HepG2 (cell line): Measurements from ENCODE around the gene NEAT1. TPM values are rescaled to one million over a fixed set of nuclear protein-coding genes. Genes with fewer than 3 reads are reported as not detected.

ENCODE experiments used
- FOXA3 ChIP-seq: IDR thresholded peaks from 2 replicates; pipeline ENCODE4 v1.6.1; 2016; ENCODE audit warnings: missing genetic modification reagents, missing compliant biosample characterization
- FOXC1 ChIP-seq: sonication (generic); formaldehyde crosslinking; IDR thresholded peaks from 2 replicates; pipeline ENCODE4 v1.8.0; 2022; ENCODE audit warnings: mild to moderate bottlenecking, missing genetic modification reagents, borderline replicate concordance
- SMARCE1 ChIP-seq: fragments of 450-650 bp; IDR thresholded peaks from 2 replicates; pipeline ENCODE4 v1.6.1; 2017; ENCODE audit warnings: borderline replicate concordance
- ZMYM3 ChIP-seq: sonication (generic); formaldehyde crosslinking; IDR thresholded peaks from 2 replicates; pipeline ENCODE4 v1.5.1; 2020; ENCODE audit warnings: mild to moderate bottlenecking, missing genetic modification reagents
- ZNF326 ChIP-seq: sonication (generic); formaldehyde crosslinking; IDR thresholded peaks from 2 replicates; pipeline ENCODE4 v1.4.0; 2020; ENCODE audit warnings: missing genetic modification reagents, borderline replicate concordance
- ZNF446 ChIP-seq: sonication (generic); formaldehyde crosslinking; IDR thresholded peaks from 2 replicates; pipeline ENCODE4 v1.5.0; 2020; ENCODE audit warnings: mild to moderate bottlenecking, missing genetic modification reagents
- polyA plus RNA-seq, 8 experiments: library from polyadenylated mRNA; depleted of rRNA in 3 of 8; stranded (reverse) in 7 of 8; unstranded in 1 of 8; fragments of >200 nt; fragmentation: Illumina TruSeq in 4 of 8; extraction: Trizol in 4 of 8; gene quantifications; 2 replicates each; pipeline versions ENCODE4 v1.2.1 to v1.2.3, GENCODE V29; 2011 to 2016; ENCODE audit warnings: low read depth in 4 of 8, missing spikeins in 1 of 8, mixed read lengths in 1 of 8; ENCODE audit not compliant: insufficient read depth in 1 of 8
- total RNA-seq, 5 experiments: library from RNA; depleted of rRNA; stranded (reverse); fragments of >200 nt; fragmentation: Illumina TruSeq; extraction: Trizol; gene quantifications; 2 replicates each; pipeline ENCODE4 v1.2.3, GENCODE V29; 2016; ENCODE audit warnings: low read depth in 1 of 5
- TF ChIP-seq, protein P1 (sequence below): sonication (generic); formaldehyde crosslinking; IDR thresholded peaks from 2 replicates; pipeline ENCODE4 v1.8.0; 2022; ENCODE audit warnings: mild to moderate bottlenecking, missing genetic modification reagents
- TF ChIP-seq, protein P2 (sequence below): sonication (generic); formaldehyde crosslinking; IDR thresholded peaks from 2 replicates; pipeline ENCODE4 v1.5.1; 2020; ENCODE audit warnings: mild to moderate bottlenecking, missing genetic modification reagents, borderline replicate concordance
- TF ChIP-seq, protein P3 (sequence below): sonication (generic); formaldehyde crosslinking; IDR thresholded peaks from 2 replicates; pipeline ENCODE4 v1.5.0; 2020; ENCODE audit warnings: mild to moderate bottlenecking, missing genetic modification reagents

The NEAT1 gene
- total and polyA plus RNA-seq, 2 of the 13 experiments (the other 11 are each of a cell fraction or from before 2014, with no cell fraction given) = 20.5 to 41.2 TPM

DNA sequence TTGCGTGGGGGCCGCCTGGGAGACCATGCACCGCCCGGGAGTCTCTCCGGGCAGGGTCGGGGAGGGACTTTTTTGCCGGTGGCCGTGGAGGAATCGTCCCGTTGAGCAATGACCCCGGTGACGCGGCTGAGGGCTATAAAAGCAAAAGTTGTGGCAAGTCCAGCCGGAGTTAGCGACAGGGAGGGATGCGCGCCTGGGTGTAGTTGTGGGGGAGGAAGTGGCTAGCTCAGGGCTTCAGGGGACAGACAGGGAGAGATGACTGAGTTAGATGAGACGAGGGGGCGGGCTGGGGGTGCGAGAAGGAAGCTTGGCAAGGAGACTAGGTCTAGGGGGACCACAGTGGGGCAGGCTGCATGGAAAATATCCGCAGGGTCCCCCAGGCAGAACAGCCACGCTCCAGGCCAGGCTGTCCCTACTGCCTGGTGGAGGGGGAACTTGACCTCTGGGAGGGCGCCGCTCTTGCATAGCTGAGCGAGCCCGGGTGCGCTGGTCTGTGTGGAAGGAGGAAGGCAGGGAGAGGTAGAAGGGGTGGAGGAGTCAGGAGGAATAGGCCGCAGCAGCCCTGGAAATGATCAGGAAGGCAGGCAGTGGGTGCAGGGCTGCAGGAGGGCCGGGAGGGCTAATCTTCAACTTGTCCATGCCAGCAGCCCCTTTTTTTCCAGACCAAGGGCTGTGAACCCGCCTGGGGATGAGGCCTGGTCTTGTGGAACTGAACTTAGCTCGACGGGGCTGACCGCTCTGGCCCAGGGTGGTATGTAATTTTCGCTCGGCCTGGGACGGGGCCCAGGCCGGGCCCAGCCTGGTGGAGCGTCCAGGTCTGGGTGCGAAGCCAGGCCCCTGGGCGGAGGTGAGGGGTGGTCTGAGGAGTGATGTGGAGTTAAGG lies at the start of gene NEAT1 (continued):
- TF ChIP-seq, protein P1, sequence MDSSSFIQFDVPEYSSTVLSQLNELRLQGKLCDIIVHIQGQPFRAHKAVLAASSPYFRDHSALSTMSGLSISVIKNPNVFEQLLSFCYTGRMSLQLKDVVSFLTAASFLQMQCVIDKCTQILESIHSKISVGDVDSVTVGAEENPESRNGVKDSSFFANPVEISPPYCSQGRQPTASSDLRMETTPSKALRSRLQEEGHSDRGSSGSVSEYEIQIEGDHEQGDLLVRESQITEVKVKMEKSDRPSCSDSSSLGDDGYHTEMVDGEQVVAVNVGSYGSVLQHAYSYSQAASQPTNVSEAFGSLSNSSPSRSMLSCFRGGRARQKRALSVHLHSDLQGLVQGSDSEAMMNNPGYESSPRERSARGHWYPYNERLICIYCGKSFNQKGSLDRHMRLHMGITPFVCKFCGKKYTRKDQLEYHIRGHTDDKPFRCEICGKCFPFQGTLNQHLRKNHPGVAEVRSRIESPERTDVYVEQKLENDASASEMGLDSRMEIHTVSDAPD = no peak
- TF ChIP-seq FOXA3 = peak; percentile 62
- no peak for TF ChIP-seq ZNF326 (CRISPR knock-in tag)
- TF ChIP-seq, protein P2, sequence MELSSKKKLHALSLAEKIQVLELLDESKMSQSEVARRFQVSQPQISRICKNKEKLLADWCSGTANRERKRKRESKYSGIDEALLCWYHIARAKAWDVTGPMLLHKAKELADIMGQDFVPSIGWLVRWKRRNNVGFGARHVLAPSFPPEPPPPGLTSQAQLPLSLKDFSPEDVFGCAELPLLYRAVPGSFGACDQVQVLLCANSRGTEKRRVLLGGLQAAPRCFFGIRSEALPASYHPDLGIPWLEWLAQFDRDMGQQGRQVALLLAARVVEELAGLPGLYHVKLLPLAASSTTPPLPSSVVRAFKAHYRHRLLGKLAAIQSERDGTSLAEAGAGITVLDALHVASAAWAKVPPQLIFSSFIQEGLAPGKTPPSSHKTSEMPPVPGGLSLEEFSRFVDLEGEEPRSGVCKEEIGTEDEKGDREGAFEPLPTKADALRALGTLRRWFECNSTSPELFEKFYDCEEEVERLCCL (CRISPR knock-in tag) = no peak
- peak; percentile 78; the same call in 1 of the 2 replicates for TF ChIP-seq ZNF446 (CRISPR knock-in tag)
- TF ChIP-seq, protein P3, sequence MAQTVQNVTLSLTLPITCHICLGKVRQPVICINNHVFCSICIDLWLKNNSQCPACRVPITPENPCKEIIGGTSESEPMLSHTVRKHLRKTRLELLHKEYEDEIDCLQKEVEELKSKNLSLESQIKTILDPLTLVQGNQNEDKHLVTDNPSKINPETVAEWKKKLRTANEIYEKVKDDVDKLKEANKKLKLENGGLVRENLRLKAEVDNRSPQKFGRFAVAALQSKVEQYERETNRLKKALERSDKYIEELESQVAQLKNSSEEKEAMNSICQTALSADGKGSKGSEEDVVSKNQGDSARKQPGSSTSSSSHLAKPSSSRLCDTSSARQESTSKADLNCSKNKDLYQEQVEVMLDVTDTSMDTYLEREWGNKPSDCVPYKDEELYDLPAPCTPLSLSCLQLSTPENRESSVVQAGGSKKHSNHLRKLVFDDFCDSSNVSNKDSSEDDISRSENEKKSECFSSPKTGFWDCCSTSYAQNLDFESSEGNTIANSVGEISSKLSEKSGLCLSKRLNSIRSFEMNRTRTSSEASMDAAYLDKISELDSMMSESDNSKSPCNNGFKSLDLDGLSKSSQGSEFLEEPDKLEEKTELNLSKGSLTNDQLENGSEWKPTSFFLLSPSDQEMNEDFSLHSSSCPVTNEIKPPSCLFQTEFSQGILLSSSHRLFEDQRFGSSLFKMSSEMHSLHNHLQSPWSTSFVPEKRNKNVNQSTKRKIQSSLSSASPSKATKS = peak; percentile 94; the same call in 1 of the 2 replicates
- TF ChIP-seq SMARCE1 = no peak
- peak; percentile 89; the same call in 1 of the 2 replicates for TF ChIP-seq FOXC1 (CRISPR knock-in tag)
- TF ChIP-seq ZMYM3 (CRISPR knock-in tag) = no peak
- TF ChIP-seq, all 625 proteins: peak for 348
